ENCODE results near the gene FOXI1.

The FOXI1 gene

DNA sequence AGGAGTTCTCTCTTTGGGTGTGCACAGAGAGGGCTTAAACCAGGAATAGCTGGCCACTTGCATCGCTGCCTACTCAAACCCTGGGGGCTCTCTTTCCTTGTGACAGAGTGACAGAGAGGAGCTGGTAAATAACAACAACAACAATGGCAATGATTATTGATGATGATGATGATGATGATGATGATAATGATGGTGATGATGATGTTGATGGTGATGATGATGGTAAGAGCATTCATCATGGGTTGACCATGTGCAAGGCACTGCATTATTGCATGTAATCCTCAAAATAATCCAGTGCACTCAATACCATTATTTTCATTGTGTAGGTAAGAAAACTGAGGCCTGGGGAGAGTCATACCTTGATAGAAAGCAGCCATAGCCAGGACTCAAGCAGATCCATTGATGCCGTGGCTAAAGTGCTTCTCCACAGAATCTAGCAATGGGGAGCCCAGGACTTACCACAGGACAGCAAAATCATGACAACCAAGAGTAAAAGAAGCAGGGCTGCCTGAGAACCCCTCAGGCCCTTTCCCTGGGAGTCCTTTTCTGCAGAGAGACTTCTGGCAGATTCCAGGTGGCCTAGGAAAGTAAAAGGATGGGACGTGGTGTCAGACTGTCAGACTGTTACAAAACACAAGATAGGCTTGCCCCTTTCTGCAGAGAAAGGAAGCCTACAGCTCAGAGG is 4.8 kb downstream of the FOXI1 start:
- H3K36me3 ChIP-seq (ENCODE audit: control insufficient read depth in 2 of 2, insufficient read depth in 2 of 2, low read length in 2 of 2) = no peaks in the 10 kb centered on the region
- no peak overlapping the region for H3K27ac ChIP-seq (ENCODE audit: low read length)
- H3K9ac ChIP-seq (ENCODE audit: low read length in 2 of 2) = no peak overlapping the region
- no peak overlapping the region for H3K4me3 ChIP-seq (ENCODE audit: low read length in 2 of 2)
- H3K9me3 ChIP-seq (ENCODE audit: control insufficient read depth in 2 of 2, low read length in 2 of 2) = peaks cover 2 to 3% of the 10 kb centered on the region in 2 donors
- H3K27me3 ChIP-seq (ENCODE audit: control insufficient read depth in 1 of 2, insufficient read depth in 2 of 2, low read length in 2 of 2) = no peaks in the 10 kb centered on the region
- no peaks in the 10 kb centered on the region for H3K4me1 ChIP-seq (ENCODE audit: control insufficient read depth, insufficient read depth, low read length)

DNA sequence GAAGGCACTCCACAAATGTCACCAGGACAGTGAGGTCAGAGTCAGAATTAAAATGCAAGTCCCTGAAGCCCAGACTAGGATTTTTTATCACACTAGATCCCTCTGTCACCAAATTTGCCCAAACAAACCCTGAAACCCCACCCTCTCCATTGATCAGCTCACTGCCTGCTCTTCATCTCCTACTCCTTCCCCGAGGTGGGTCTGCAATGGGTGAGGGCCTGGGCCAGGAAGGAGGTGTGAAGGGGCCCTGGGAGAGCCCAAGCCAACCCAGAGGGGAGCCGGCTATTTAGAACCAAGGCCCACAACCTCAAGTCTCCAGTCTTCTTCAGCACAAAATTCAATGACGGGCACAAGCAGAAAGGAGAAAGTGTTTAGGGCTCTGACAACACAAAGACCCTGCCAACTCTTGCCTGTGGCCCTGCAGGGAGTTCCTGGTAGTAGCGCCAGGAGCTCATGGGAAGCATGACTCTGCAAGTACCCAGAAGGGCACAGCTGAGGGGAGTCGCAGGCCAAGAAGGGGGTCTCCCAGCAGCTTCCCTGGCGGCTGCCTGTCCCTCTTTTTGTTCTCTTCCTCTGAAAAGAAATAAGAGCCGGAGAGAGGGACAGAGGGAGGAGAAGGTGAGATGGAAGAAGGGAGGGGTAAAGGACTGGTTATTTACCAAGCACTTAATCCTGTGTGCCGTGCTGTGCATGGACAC is 5.5 kb downstream of the FOXI1 start:
- H3K9me3 ChIP-seq (ENCODE audit: control insufficient read depth in 2 of 2, low read length in 2 of 2) = peaks cover 2 to 3% of the 10 kb centered on the region in 2 donors
- no peak overlapping the region for H3K4me3 ChIP-seq (ENCODE audit: low read length in 2 of 2)
- no peaks in the 10 kb centered on the region for H3K27me3 ChIP-seq (ENCODE audit: control insufficient read depth in 1 of 2, insufficient read depth in 2 of 2, low read length in 2 of 2)
- H3K9ac ChIP-seq (ENCODE audit: low read length in 2 of 2) = no peak overlapping the region
- no peaks in the 10 kb centered on the region for H3K36me3 ChIP-seq (ENCODE audit: control insufficient read depth in 2 of 2, insufficient read depth in 2 of 2, low read length in 2 of 2)
- no peak overlapping the region for H3K27ac ChIP-seq (ENCODE audit: low read length)
- no peaks in the 10 kb centered on the region for H3K4me1 ChIP-seq (ENCODE audit: control insufficient read depth, insufficient read depth, low read length)

DNA sequence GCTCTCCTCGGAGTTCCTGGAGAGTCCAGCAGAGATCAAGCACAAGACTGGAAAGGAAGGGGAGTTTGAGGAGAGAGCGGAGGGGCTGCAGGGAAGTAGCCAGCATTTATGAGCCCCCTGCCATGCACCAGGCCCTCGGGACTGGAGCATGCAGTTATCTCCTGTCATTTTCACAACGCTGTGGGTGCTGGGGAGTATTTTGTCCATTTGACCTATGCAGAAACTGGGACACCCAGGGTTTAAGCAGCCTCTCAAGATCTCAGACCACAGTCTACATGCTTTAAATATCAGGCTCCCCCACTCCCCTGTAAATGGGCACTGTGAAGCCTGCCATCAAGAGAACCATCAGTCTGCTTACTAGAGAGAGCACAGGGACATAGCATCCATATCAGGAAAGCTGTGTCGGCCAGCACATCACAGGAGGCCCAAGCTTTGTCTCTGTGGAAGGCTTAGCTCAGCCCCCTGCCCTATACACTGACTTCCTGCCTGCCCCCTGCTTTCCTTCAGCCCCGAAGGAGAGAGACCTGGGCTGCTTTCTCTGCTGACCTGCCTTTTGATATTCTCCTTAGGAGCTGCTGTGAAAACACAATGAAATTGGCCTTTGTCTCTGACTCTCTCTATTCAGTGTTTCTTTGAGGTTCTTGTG is 7.3 kb downstream of the FOXI1 start:
- Histone ChIP-seq H3K9me3 (ENCODE audit: control insufficient read depth in 2 of 2, low read length in 2 of 2) (peaks cover 2 to 3% of the 10 kb centered on the region in 2 donors), H3K36me3 (ENCODE audit: control insufficient read depth in 2 of 2, insufficient read depth in 2 of 2, low read length in 2 of 2) (no peaks in the 10 kb centered on the region), H3K4me1 (ENCODE audit: control insufficient read depth, insufficient read depth, low read length) (no peaks in the 10 kb centered on the region), H3K4me3 (ENCODE audit: low read length in 2 of 2) (no peak overlapping the region), H3K27me3 (ENCODE audit: control insufficient read depth in 1 of 2, insufficient read depth in 2 of 2, low read length in 2 of 2) (no peaks in the 10 kb centered on the region), H3K9ac (ENCODE audit: low read length in 2 of 2) (no peak overlapping the region), H3K27ac (ENCODE audit: low read length) (no peak overlapping the region)

DNA sequence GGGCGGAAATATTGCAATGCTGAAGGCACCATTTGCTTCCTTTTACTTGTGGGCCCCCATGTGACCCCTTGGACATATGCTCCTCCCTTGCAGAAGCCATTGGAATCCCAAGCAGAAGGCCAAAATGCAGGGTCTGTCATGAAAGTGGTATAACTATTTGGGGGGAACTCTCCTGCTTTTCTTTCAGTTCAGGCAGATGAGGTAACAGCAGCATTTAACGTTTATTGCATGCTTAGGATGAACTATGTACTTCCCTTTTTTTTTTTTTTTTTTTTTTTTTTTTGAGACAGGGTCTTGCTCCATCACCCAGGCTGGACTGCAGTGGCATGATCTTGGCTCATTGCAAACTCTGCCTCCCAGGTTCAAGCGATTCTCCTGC is 7.8 kb downstream of the FOXI1 start:
- H3K9ac ChIP-seq (ENCODE audit: low read length in 2 of 2) = no peak overlapping the region
- no peaks in the 10 kb centered on the region for H3K36me3 ChIP-seq (ENCODE audit: control insufficient read depth in 2 of 2, insufficient read depth in 2 of 2, low read length in 2 of 2)
- H3K27me3 ChIP-seq (ENCODE audit: control insufficient read depth in 1 of 2, insufficient read depth in 2 of 2, low read length in 2 of 2) = no peaks in the 10 kb centered on the region
- no peak overlapping the region for H3K27ac ChIP-seq (ENCODE audit: low read length)
- H3K9me3 ChIP-seq (ENCODE audit: control insufficient read depth in 2 of 2, low read length in 2 of 2) = peaks cover 2 to 3% of the 10 kb centered on the region in 2 donors
- no peak overlapping the region for H3K4me3 ChIP-seq (ENCODE audit: low read length in 2 of 2)
- no peaks in the 10 kb centered on the region for H3K4me1 ChIP-seq (ENCODE audit: control insufficient read depth, insufficient read depth, low read length)

DNA sequence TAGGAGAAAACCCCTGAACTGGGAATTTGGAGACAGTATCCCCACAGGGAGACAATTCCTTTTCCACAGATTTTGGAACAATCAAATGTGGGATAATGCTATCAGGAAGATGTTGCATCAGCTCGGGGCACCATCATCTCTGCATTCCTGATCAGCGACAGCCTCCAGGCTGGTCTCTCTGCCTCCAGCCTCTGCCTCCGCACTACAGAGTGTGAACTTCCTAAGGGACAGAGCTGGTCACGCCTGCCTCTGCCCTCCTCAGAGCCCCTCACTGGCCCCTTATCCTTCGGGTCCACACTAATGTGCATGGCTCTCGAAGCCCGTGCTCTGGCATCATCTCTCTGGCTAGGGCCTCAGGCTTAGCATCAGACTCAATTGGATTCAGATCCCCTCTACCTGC is 8.6 kb downstream of the FOXI1 start:
- no peak overlapping the region for H3K4me3 ChIP-seq (ENCODE audit: low read length in 2 of 2)
- no peaks in the 10 kb centered on the region for H3K4me1 ChIP-seq (ENCODE audit: control insufficient read depth, insufficient read depth, low read length)
- H3K9ac ChIP-seq (ENCODE audit: low read length in 2 of 2) = no peak overlapping the region
- H3K27me3 ChIP-seq (ENCODE audit: control insufficient read depth in 1 of 2, insufficient read depth in 2 of 2, low read length in 2 of 2) = no peaks in the 10 kb centered on the region
- H3K9me3 ChIP-seq (ENCODE audit: control insufficient read depth in 2 of 2, low read length in 2 of 2) = peaks cover 2 to 3% of the 10 kb centered on the region in 2 donors
- no peaks in the 10 kb centered on the region for H3K36me3 ChIP-seq (ENCODE audit: control insufficient read depth in 2 of 2, insufficient read depth in 2 of 2, low read length in 2 of 2)
- no peak overlapping the region for H3K27ac ChIP-seq (ENCODE audit: low read length)

DNA sequence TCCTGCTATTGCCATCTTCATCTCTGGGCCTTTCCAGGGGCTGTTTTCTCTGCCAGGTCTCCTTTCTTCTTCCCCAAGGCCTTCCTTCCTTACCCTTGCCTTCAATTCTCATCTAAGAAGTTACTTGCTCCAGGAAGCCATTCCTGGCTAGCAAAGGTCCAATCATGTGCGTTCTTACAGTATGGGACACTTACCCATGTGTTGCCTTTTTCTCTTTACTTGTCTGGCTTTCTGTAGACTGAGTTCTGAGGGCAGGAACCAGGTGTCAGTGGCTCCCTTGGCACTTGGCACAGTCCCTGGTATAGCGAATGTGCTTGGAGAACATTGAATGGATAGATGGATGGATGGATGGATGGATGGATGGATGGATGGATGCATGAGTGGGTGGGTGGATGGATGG is 10.2 kb downstream of the FOXI1 start:
- Histone ChIP-seq H3K4me3 (ENCODE audit: low read length in 2 of 2) (no peak overlapping the region), H3K27me3 (ENCODE audit: control insufficient read depth in 1 of 2, insufficient read depth in 2 of 2, low read length in 2 of 2) (no peaks in the 10 kb centered on the region), H3K9ac (ENCODE audit: low read length in 2 of 2) (no peak overlapping the region), H3K4me1 (ENCODE audit: control insufficient read depth, insufficient read depth, low read length) (no peaks in the 10 kb centered on the region), H3K27ac (ENCODE audit: low read length) (no peak overlapping the region), H3K9me3 (ENCODE audit: control insufficient read depth in 2 of 2, low read length in 2 of 2) (peaks cover 2 to 3% of the 10 kb centered on the region in 2 donors), H3K36me3 (ENCODE audit: control insufficient read depth in 2 of 2, insufficient read depth in 2 of 2, low read length in 2 of 2) (no peaks in the 10 kb centered on the region)

DNA sequence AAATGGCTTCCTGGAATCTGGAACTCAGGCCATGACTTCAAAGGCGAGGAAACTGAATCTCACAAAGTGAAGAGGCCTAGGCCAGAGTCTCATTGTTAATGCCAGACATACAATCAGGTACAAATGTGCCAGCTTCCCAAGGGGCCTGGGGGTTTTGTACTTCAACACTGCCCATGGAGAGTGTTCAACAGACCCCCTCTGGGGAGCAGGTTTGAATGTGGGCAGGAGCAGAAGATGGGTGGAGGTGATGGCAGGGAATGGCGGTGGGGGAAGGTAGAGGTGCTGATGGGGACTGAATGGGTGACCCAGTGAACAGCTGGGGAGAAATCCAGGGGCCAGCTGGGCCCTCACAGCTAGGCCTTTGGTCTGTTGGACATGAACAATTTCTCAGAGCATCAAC is 12.0 kb downstream of the FOXI1 start:
- Histone ChIP-seq H3K27me3 (ENCODE audit: control insufficient read depth in 1 of 2, insufficient read depth in 2 of 2, low read length in 2 of 2) (no peaks in the 10 kb centered on the region), H3K9me3 (ENCODE audit: control insufficient read depth in 2 of 2, low read length in 2 of 2) (peaks cover 2 to 3% of the 10 kb centered on the region in 2 donors), H3K27ac (ENCODE audit: low read length) (no peak overlapping the region), H3K4me1 (ENCODE audit: control insufficient read depth, insufficient read depth, low read length) (no peaks in the 10 kb centered on the region), H3K4me3 (ENCODE audit: low read length in 2 of 2) (no peak overlapping the region), H3K36me3 (ENCODE audit: control insufficient read depth in 2 of 2, insufficient read depth in 2 of 2, low read length in 2 of 2) (no peaks in the 10 kb centered on the region), H3K9ac (ENCODE audit: low read length in 2 of 2) (no peak overlapping the region)

DNA sequence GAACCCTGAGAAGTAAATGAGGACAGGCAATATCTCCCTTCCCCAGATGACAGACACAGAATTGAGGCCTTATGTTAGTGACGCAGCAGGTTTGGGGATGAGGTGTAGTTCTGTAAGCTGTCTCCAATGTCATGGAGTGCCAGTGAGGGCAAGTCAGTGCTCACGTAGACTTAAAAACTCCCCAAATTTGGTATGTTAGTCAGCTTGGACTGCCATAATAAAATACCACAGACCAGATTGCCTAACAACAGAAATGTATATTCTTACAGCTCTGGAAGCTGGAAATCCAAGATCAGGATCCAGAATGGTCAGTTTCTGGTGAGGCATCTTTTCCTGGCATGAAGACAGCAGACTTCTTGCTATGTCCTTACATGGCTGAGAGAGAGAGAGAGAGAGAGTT is 14.9 kb downstream of the FOXI1 start:
- Histone ChIP-seq H3K36me3 (ENCODE audit: control insufficient read depth in 2 of 2, insufficient read depth in 2 of 2, low read length in 2 of 2) (no peaks in the 10 kb centered on the region), H3K4me3 (ENCODE audit: low read length in 2 of 2) (no peak overlapping the region), H3K4me1 (ENCODE audit: control insufficient read depth, insufficient read depth, low read length) (no peaks in the 10 kb centered on the region), H3K9ac (ENCODE audit: low read length in 2 of 2) (no peak overlapping the region), H3K27me3 (ENCODE audit: control insufficient read depth in 1 of 2, insufficient read depth in 2 of 2, low read length in 2 of 2) (no peaks in the 10 kb centered on the region), H3K27ac (ENCODE audit: low read length) (no peak overlapping the region), H3K9me3 (ENCODE audit: control insufficient read depth in 2 of 2, low read length in 2 of 2) (peaks cover 0 to 3% of the 10 kb centered on the region in 2 donors)

DNA sequence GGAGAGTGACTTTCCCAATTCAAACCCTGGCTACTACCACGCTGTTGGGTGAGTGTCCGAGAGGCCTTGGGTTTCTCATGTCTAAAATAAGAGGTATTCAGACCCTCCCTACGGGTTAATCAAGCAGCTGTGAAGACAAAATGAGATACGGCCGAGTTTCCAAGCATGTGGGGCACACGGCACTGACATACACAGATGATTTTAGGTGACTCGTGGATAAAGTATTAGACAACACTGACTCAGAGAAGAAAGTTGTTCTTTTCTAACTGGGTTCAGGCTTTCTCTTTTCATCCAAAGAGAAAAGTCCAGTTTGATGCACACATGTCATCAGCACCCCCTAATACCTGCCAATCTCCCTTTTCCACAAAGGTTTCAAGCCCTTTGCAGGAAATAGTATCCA is 15.6 kb downstream of the FOXI1 start:
- H3K9me3 ChIP-seq (ENCODE audit: control insufficient read depth in 2 of 2, low read length in 2 of 2) = peaks cover 0 to 4% of the 10 kb centered on the region in 2 donors
- no peak overlapping the region for H3K4me3 ChIP-seq (ENCODE audit: low read length in 2 of 2)
- no peak overlapping the region for H3K27ac ChIP-seq (ENCODE audit: low read length)
- no peaks in the 10 kb centered on the region for H3K4me1 ChIP-seq (ENCODE audit: control insufficient read depth, insufficient read depth, low read length)
- no peaks in the 10 kb centered on the region for H3K36me3 ChIP-seq (ENCODE audit: control insufficient read depth in 2 of 2, insufficient read depth in 2 of 2, low read length in 2 of 2)
- no peak overlapping the region for H3K9ac ChIP-seq (ENCODE audit: low read length in 2 of 2)
- H3K27me3 ChIP-seq (ENCODE audit: control insufficient read depth in 1 of 2, insufficient read depth in 2 of 2, low read length in 2 of 2) = no peaks in the 10 kb centered on the region

DNA sequence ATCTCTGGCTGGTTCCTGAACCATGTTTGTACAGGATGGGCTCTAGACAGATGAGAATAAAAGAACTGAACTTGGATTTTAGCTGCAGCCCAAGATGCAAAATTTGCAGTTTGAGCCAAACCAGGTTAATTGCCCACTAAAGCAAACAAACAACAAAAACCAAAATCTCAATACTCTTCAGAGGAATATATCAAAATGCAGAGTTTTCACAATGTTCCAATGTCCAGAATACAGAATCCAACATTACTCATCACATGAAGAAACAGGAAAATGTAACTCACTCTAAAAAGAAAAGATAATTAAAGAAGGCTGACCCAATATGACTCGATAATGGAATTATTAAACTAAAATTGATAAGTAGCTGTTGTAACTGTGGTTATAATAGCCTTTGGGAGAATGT is 20.4 kb downstream of the FOXI1 start:
- H3K27me3 ChIP-seq (ENCODE audit: control insufficient read depth in 1 of 2, insufficient read depth in 2 of 2, low read length in 2 of 2) = no peaks in the 10 kb centered on the region
- H3K9me3 ChIP-seq (ENCODE audit: control insufficient read depth in 2 of 2, low read length in 2 of 2) = peaks cover 0 to 6% of the 10 kb centered on the region in 2 donors
- H3K9ac ChIP-seq (ENCODE audit: low read length in 2 of 2) = no peak overlapping the region
- no peaks in the 10 kb centered on the region for H3K4me1 ChIP-seq (ENCODE audit: control insufficient read depth, insufficient read depth, low read length)
- no peak overlapping the region for H3K4me3 ChIP-seq (ENCODE audit: low read length in 2 of 2)
- no peak overlapping the region for H3K27ac ChIP-seq (ENCODE audit: low read length)
- H3K36me3 ChIP-seq (ENCODE audit: control insufficient read depth in 2 of 2, insufficient read depth in 2 of 2, low read length in 2 of 2) = no peaks in the 10 kb centered on the region

DNA sequence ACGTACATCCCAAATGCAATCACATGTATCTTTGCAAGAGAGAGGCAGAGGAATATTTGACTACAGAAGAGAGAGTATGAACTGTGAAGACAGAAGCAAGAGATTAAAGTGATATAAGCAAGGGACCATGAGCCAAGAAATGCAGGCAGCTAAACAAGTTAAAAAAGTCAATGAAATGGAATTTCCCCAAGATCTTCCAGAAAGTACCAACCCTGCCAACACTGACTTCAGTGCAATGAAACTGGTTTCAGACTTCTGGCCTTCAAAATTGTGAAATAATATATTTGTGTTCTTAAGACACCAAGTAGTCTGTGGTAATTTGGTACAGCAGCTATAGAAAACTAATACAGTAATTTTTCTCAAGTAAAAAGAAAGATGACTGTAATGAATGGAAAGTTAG is 20.9 kb downstream of the FOXI1 start:
- Histone ChIP-seq H3K4me1 (ENCODE audit: control insufficient read depth, insufficient read depth, low read length) (no peaks in the 10 kb centered on the region), H3K9me3 (ENCODE audit: control insufficient read depth in 2 of 2, low read length in 2 of 2) (peaks cover under 1 to 8% of the 10 kb centered on the region in 2 donors), H3K27ac (ENCODE audit: low read length) (no peak overlapping the region), H3K27me3 (ENCODE audit: control insufficient read depth in 1 of 2, insufficient read depth in 2 of 2, low read length in 2 of 2) (no peaks in the 10 kb centered on the region), H3K9ac (ENCODE audit: low read length in 2 of 2) (no peak overlapping the region), H3K36me3 (ENCODE audit: control insufficient read depth in 2 of 2, insufficient read depth in 2 of 2, low read length in 2 of 2) (no peaks in the 10 kb centered on the region), H3K4me3 (ENCODE audit: low read length in 2 of 2) (no peak overlapping the region)

Data from stomach smooth muscle (tissue), 2 donors.